ENCODE measurements around the gene ELMO1. TPM values are rescaled to one million over a fixed set of nuclear protein-coding genes. Genes with fewer than 3 reads are reported as not detected.

The ELMO1 gene
- total and polyA plus RNA-seq, 4 donors = 6.7 to 51.5 (median 14.8) TPM

DNA sequence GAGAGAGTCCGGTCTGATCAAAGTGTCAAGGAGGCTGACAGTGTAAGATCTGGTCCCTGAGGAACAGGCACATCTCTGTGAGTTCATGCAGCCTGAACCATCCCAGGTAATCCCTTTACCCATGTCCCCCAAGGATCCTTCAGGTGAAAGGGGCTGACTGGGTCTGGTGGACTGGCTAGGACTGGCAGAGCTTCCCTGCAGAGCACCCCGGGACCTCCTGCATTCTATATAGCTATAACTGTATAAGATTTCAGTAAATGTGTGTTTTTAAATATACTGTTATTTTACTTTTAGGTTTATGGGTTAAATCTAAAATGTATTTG is 246.8 kb downstream of the ELMO1 start:
- Histone ChIP-seq H3K4me3 (ENCODE audit: low read depth in 1 of 3, low read length in 3 of 3) (no peak overlapping the region), H3K4me1 (ENCODE audit: control insufficient read depth in 4 of 4, insufficient read depth in 4 of 4, low read length in 3 of 4) (peaks cover 2 to 21% (median 17%) of the 10 kb centered on the region in 4 donors), H3K9ac (ENCODE audit: low read depth in 1 of 2, low read length in 2 of 2) (no peak overlapping the region), H3K27me3 (ENCODE audit: control insufficient read depth in 4 of 4, insufficient read depth in 4 of 4, low read length in 3 of 4) (no peaks in the 10 kb centered on the region), H3K36me3 (ENCODE audit: control insufficient read depth in 4 of 4, insufficient read depth in 3 of 4, low read depth in 1 of 4, low read length in 3 of 4) (peaks cover 0 to 7% (median 2%) of the 10 kb centered on the region in 4 donors), H3K27ac (ENCODE audit: low read depth in 1 of 2, low read length in 2 of 2) (no peak overlapping the region), H3K9me3 (ENCODE audit: control insufficient read depth in 4 of 4, low read length in 3 of 4) (no peaks in the 10 kb centered on the region)
- no peak for DNase-seq (ENCODE audit: low spot score)
- TF ChIP-seq HNF4A (conservative IDR thresholded peaks at IDR 0.05) (no peak), YY1 (IDR thresholded peaks at IDR 0.05) (no peak), HNF4G (IDR thresholded peaks at IDR 0.05) (no peak), GABPA (IDR thresholded peaks at IDR 0.05 in 1 of 2, conservative IDR thresholded peaks at IDR 0.05 in 1 of 2) (no peak), RAD21 (IDR thresholded peaks at IDR 0.05) (no peak), SP1 (IDR thresholded peaks at IDR 0.05) (no peak), JUND (IDR thresholded peaks at IDR 0.05) (peak in 1 of 2 donors; percentile 2)
- TF ChIP-seq, protein P1, sequence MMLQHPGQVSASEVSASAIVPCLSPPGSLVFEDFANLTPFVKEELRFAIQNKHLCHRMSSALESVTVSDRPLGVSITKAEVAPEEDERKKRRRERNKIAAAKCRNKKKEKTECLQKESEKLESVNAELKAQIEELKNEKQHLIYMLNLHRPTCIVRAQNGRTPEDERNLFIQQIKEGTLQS (IDR thresholded peaks at IDR 0.05) = no peak
- 38% methylated on average over 2 of the region's 2 CpGs for WGBS

DNA sequence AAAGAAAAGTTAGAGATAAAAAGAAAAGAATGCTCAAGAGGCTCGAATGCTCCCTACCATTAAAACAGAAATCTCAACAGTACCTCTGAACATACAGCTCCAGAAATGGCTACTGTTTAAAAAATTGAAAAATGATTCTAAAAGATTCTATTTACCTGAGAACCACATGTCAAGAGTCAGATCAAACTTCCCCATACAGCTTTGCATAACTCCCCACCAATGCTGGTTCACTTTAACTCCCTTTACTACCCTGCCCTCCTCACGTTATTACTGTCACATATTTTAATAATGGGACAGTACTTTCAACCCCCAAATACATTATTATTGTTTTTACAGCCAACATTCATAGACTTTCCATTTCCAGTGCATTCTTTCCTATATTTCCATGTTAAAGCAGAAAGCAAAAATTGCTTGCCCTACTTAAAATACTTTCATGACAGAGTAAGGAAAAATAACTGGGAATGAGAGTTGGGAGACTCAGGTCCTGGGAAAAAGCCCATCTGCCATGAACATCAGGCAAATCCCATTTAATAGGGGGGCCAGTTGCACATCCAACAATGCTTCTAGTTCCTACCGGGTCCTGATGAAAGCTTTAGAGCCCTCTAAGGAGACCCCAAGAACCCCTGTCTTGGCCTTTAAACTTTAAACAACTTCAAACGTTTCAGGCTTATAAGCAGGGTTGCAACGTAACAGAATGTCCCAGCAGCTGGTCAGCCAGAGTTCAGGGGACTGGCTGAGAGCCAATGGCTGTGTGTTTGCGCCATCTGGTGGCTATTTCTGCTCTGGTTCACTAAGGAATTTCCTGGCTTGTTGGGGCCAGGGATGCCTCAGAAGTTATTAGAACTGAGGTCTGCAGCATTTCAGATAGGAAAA is 247.4 kb downstream of the ELMO1 start:
- peak overlapping the region; percentile 69 to 71 for H3K27ac ChIP-seq (ENCODE audit: low read depth in 1 of 2, low read length in 2 of 2)
- H3K9ac ChIP-seq (ENCODE audit: low read depth in 1 of 2, low read length in 2 of 2) = peak overlapping the region in 1 of 2 donors; percentile 58

More for the DNA sequence above, 247.4 kb downstream of the ELMO1 start:
- Histone ChIP-seq H3K4me3 (ENCODE audit: low read depth in 1 of 3, low read length in 3 of 3) (no peak overlapping the region), H3K9me3 (ENCODE audit: control insufficient read depth in 4 of 4, low read length in 3 of 4) (no peaks in the 10 kb centered on the region), H3K4me1 (ENCODE audit: control insufficient read depth in 4 of 4, insufficient read depth in 4 of 4, low read length in 3 of 4) (peaks cover 2 to 20% (median 17%) of the 10 kb centered on the region in 4 donors), H3K36me3 (ENCODE audit: control insufficient read depth in 4 of 4, insufficient read depth in 3 of 4, low read depth in 1 of 4, low read length in 3 of 4) (peaks cover 0 to 12% (median 2%) of the 10 kb centered on the region in 4 donors), H3K27me3 (ENCODE audit: control insufficient read depth in 4 of 4, insufficient read depth in 4 of 4, low read length in 3 of 4) (no peaks in the 10 kb centered on the region)
- DNase-seq (ENCODE audit: low spot score) = peak; percentile 75
- TF ChIP-seq, protein P2, sequence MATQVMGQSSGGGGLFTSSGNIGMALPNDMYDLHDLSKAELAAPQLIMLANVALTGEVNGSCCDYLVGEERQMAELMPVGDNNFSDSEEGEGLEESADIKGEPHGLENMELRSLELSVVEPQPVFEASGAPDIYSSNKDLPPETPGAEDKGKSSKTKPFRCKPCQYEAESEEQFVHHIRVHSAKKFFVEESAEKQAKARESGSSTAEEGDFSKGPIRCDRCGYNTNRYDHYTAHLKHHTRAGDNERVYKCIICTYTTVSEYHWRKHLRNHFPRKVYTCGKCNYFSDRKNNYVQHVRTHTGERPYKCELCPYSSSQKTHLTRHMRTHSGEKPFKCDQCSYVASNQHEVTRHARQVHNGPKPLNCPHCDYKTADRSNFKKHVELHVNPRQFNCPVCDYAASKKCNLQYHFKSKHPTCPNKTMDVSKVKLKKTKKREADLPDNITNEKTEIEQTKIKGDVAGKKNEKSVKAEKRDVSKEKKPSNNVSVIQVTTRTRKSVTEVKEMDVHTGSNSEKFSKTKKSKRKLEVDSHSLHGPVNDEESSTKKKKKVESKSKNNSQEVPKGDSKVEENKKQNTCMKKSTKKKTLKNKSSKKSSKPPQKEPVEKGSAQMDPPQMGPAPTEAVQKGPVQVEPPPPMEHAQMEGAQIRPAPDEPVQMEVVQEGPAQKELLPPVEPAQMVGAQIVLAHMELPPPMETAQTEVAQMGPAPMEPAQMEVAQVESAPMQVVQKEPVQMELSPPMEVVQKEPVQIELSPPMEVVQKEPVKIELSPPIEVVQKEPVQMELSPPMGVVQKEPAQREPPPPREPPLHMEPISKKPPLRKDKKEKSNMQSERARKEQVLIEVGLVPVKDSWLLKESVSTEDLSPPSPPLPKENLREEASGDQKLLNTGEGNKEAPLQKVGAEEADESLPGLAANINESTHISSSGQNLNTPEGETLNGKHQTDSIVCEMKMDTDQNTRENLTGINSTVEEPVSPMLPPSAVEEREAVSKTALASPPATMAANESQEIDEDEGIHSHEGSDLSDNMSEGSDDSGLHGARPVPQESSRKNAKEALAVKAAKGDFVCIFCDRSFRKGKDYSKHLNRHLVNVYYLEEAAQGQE (IDR thresholded peaks at IDR 0.05) = peak; percentile 73
- TF ChIP-seq GABPA (IDR thresholded peaks at IDR 0.05 in 1 of 2, conservative IDR thresholded peaks at IDR 0.05 in 1 of 2) = no peak
- no peak for TF ChIP-seq FOXA1 (IDR thresholded peaks at IDR 0.05)
- no peak for TF ChIP-seq HNF4G (IDR thresholded peaks at IDR 0.05)
- TF ChIP-seq JUND (IDR thresholded peaks at IDR 0.05) = peak; percentile 29 to 47
- TF ChIP-seq SP1 (IDR thresholded peaks at IDR 0.05) = peak; percentile 86
- TF ChIP-seq YY1 (IDR thresholded peaks at IDR 0.05) = peak; percentile 50
- TF ChIP-seq NR2F2 (IDR thresholded peaks at IDR 0.05) = peak; percentile 95
- TF ChIP-seq FOXA2 (IDR thresholded peaks at IDR 0.05) = no peak
- TF ChIP-seq HNF4A (conservative IDR thresholded peaks at IDR 0.05) = peak; percentile 63 to 69
- TF ChIP-seq, protein P3, sequence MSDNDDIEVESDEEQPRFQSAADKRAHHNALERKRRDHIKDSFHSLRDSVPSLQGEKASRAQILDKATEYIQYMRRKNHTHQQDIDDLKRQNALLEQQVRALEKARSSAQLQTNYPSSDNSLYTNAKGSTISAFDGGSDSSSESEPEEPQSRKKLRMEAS (IDR thresholded peaks at IDR 0.05) = no peak
- TF ChIP-seq, protein P4, sequence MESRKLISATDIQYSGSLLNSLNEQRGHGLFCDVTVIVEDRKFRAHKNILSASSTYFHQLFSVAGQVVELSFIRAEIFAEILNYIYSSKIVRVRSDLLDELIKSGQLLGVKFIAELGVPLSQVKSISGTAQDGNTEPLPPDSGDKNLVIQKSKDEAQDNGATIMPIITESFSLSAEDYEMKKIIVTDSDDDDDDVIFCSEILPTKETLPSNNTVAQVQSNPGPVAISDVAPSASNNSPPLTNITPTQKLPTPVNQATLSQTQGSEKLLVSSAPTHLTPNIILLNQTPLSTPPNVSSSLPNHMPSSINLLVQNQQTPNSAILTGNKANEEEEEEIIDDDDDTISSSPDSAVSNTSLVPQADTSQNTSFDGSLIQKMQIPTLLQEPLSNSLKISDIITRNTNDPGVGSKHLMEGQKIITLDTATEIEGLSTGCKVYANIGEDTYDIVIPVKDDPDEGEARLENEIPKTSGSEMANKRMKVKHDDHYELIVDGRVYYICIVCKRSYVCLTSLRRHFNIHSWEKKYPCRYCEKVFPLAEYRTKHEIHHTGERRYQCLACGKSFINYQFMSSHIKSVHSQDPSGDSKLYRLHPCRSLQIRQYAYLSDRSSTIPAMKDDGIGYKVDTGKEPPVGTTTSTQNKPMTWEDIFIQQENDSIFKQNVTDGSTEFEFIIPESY (IDR thresholded peaks at IDR 0.05) = peak; percentile 37
- TF ChIP-seq RXRA (IDR thresholded peaks at IDR 0.05) = peak; percentile 89 to 94
- TF ChIP-seq, protein P5, sequence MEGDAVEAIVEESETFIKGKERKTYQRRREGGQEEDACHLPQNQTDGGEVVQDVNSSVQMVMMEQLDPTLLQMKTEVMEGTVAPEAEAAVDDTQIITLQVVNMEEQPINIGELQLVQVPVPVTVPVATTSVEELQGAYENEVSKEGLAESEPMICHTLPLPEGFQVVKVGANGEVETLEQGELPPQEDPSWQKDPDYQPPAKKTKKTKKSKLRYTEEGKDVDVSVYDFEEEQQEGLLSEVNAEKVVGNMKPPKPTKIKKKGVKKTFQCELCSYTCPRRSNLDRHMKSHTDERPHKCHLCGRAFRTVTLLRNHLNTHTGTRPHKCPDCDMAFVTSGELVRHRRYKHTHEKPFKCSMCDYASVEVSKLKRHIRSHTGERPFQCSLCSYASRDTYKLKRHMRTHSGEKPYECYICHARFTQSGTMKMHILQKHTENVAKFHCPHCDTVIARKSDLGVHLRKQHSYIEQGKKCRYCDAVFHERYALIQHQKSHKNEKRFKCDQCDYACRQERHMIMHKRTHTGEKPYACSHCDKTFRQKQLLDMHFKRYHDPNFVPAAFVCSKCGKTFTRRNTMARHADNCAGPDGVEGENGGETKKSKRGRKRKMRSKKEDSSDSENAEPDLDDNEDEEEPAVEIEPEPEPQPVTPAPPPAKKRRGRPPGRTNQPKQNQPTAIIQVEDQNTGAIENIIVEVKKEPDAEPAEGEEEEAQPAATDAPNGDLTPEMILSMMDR (IDR thresholded peaks at IDR 0.05; ENCODE audit: low read depth, low read length, missing input control) = peak; percentile 91
- peak; percentile 85 to 89 for TF ChIP-seq RAD21 (IDR thresholded peaks at IDR 0.05)
- TF ChIP-seq EGR1 (IDR thresholded peaks at IDR 0.05; ENCODE audit: low read depth in 2 of 2) = peak in 1 of 2 donors; percentile 38
- TF ChIP-seq, protein P1 (IDR thresholded peaks at IDR 0.05) = no peak
- TF ChIP-seq TAF1 (conservative IDR thresholded peaks at IDR 0.05) = no peak
- 26% methylated on average over 6 of the region's 6 CpGs for WGBS

Data from liver (tissue), 9 donors.